HepG2 (cell line): Measurements from ENCODE around the gene NSF. TPM values are rescaled to one million over a fixed set of nuclear protein-coding genes. Genes with fewer than 3 reads are reported as not detected.

Experiments used
- ELF3 ChIP-seq: IDR thresholded peaks from 2 replicates; pipeline ENCODE4 v1.6.1; 2016; ENCODE audit warnings: missing genetic modification reagents, missing compliant biosample characterization
- FOXK2 ChIP-seq: fragments of 450-650 bp; IDR thresholded peaks from 2 replicates; pipeline ENCODE4 v1.6.1; 2016
- HNRNPLL ChIP-seq: fragments of 200-400 bp; formaldehyde crosslinking; IDR thresholded peaks from 2 replicates; pipeline ENCODE4 v1.6.1; 2017; ENCODE audit warnings: mild to moderate bottlenecking, low read depth, low read length; ENCODE audit not compliant: poor library complexity, severe bottlenecking
- NAIF1 ChIP-seq: sonication (generic); formaldehyde crosslinking; IDR thresholded peaks from 2 replicates; pipeline ENCODE4 v1.5.0; 2020; ENCODE audit warnings: mild to moderate bottlenecking, missing genetic modification reagents, borderline replicate concordance
- NFE2L2 ChIP-seq: fragments of 150-350 bp; IDR thresholded peaks from 2 replicates; pipeline ENCODE4 v1.6.1; 2014; ENCODE audit warnings: low read length
- PCBP2 ChIP-seq: fragments of 200-400 bp; formaldehyde crosslinking; optimal IDR thresholded peaks from 2 replicates; pipeline ENCODE3; 2018; ENCODE audit warnings: low read length, low read depth; ENCODE audit not compliant: poor library complexity, severe bottlenecking
- ZNF3 ChIP-seq: IDR thresholded peaks from 2 replicates; pipeline ENCODE4 v1.7.0; 2017; ENCODE audit warnings: inconsistent platforms
- ZNF484 ChIP-seq: sonication (generic); formaldehyde crosslinking; IDR thresholded peaks from 2 replicates; pipeline ENCODE4 v1.5.1; 2020; ENCODE audit warnings: mild to moderate bottlenecking, low read depth, missing genetic modification reagents, borderline replicate concordance
- ZNF557 ChIP-seq: sonication (generic); formaldehyde crosslinking; IDR thresholded peaks from 2 replicates; pipeline ENCODE4 v1.4.0; 2020; ENCODE audit warnings: missing genetic modification reagents
- ZNF563 ChIP-seq: sonication (generic); formaldehyde crosslinking; IDR thresholded peaks from 2 replicates; pipeline ENCODE4 v1.8.0; 2022; ENCODE audit warnings: mild to moderate bottlenecking, moderate library complexity, missing genetic modification reagents
- ZSCAN12 ChIP-seq: sonication (generic); formaldehyde crosslinking; IDR thresholded peaks from 2 replicates; pipeline ENCODE4 v1.9.0; 2021; ENCODE audit warnings: mild to moderate bottlenecking, missing genetic modification reagents
- ZSCAN29 ChIP-seq: sonication (generic); formaldehyde crosslinking; conservative IDR thresholded peaks from 2 replicates; pipeline ENCODE4 v1.4.0; 2020; ENCODE audit warnings: mild to moderate bottlenecking, missing genetic modification reagents
- polyA plus RNA-seq, 8 experiments: library from polyadenylated mRNA; depleted of rRNA in 3 of 8; stranded (reverse) in 7 of 8; unstranded in 1 of 8; fragments of >200 nt; fragmentation: Illumina TruSeq in 4 of 8; extraction: Trizol in 4 of 8; gene quantifications; 2 replicates each; pipeline versions ENCODE4 v1.2.1 to v1.2.3, GENCODE V29; 2011 to 2016; ENCODE audit warnings: low read depth in 4 of 8, missing spikeins in 1 of 8, mixed read lengths in 1 of 8; ENCODE audit not compliant: insufficient read depth in 1 of 8
- total RNA-seq, 5 experiments: library from RNA; depleted of rRNA; stranded (reverse); fragments of >200 nt; fragmentation: Illumina TruSeq; extraction: Trizol; gene quantifications; 2 replicates each; pipeline ENCODE4 v1.2.3, GENCODE V29; 2016; ENCODE audit warnings: low read depth in 1 of 5
- TF ChIP-seq, protein P1 (sequence below): sonication (generic); formaldehyde crosslinking; IDR thresholded peaks from 2 replicates; pipeline ENCODE4 v1.9.0; 2021; ENCODE audit warnings: missing genetic modification reagents, borderline replicate concordance
- TF ChIP-seq, protein P2 (sequence below): sonication (generic); formaldehyde crosslinking; IDR thresholded peaks from 2 replicates; pipeline ENCODE4 v1.4.0; 2020; ENCODE audit warnings: mild to moderate bottlenecking, low read depth, missing genetic modification reagents
- TF ChIP-seq, protein P3 (sequence below): sonication (generic); formaldehyde crosslinking; IDR thresholded peaks from 2 replicates; pipeline ENCODE4 v1.4.0; 2020; ENCODE audit warnings: missing genetic modification reagents, borderline replicate concordance
- TF ChIP-seq, protein P4 (sequence below): sonication (generic); formaldehyde crosslinking; IDR thresholded peaks from 2 replicates; pipeline ENCODE4 v1.4.0; 2020; ENCODE audit warnings: missing genetic modification reagents
- TF ChIP-seq, protein P5 (sequence below): sonication (generic); formaldehyde crosslinking; IDR thresholded peaks from 2 replicates; pipeline ENCODE4 v1.5.0; 2020; ENCODE audit warnings: missing genetic modification reagents
- TF ChIP-seq, protein P6 (sequence below): sonication (generic); formaldehyde crosslinking; IDR thresholded peaks from 2 replicates; pipeline ENCODE4 v1.8.0; 2022; ENCODE audit warnings: low read depth, missing genetic modification reagents
- TF ChIP-seq, protein P7 (sequence below): sonication (generic); formaldehyde crosslinking; IDR thresholded peaks from 2 replicates; pipeline ENCODE4 v1.4.0; 2020; ENCODE audit warnings: missing genetic modification reagents, borderline replicate concordance

The NSF gene
- total and polyA plus RNA-seq, 2 of the 13 experiments (the other 11 are each of a cell fraction or from before 2014, with no cell fraction given) = 21.9 to 37.8 TPM

DNA sequence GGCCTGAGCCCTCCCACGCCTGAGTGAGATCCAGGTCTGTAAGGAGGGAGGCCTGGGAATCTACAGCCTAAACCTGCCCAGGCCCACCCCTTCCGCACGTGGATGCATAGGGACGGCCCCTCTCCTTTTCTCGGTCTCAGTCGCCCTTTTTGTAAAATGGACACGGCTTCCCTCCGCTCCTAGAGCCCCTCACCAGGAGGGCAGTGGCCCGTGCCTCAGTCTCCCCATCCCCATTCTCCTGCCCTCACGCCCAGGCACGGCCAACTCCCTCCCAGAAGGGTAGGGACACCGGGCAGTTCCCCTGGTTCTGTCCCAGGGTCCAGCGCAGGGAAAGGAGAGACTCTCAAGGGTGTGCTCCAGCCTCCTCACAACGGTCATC lies 180.0 kb downstream of the NSF start (continued):
- TF ChIP-seq, protein P1, sequence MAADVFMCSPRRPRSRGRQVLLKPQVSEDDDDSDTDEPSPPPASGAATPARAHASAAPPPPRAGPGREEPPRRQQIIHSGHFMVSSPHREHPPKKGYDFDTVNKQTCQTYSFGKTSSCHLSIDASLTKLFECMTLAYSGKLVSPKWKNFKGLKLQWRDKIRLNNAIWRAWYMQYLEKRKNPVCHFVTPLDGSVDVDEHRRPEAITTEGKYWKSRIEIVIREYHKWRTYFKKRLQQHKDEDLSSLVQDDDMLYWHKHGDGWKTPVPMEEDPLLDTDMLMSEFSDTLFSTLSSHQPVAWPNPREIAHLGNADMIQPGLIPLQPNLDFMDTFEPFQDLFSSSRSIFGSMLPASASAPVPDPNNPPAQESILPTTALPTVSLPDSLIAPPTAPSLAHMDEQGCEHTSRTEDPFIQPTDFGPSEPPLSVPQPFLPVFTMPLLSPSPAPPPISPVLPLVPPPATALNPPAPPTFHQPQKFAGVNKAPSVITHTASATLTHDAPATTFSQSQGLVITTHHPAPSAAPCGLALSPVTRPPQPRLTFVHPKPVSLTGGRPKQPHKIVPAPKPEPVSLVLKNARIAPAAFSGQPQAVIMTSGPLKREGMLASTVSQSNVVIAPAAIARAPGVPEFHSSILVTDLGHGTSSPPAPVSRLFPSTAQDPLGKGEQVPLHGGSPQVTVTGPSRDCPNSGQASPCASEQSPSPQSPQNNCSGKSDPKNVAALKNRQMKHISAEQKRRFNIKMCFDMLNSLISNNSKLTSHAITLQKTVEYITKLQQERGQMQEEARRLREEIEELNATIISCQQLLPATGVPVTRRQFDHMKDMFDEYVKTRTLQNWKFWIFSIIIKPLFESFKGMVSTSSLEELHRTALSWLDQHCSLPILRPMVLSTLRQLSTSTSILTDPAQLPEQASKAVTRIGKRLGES (CRISPR knock-in tag) = no peak
- TF ChIP-seq, protein P2, sequence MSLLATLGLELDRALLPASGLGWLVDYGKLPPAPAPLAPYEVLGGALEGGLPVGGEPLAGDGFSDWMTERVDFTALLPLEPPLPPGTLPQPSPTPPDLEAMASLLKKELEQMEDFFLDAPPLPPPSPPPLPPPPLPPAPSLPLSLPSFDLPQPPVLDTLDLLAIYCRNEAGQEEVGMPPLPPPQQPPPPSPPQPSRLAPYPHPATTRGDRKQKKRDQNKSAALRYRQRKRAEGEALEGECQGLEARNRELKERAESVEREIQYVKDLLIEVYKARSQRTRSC = no peak
- peak; percentile 14 for TF ChIP-seq HNRNPLL
- no peak for TF ChIP-seq NAIF1 (CRISPR knock-in tag)
- no peak for TF ChIP-seq ZNF3 (CRISPR knock-in tag)
- TF ChIP-seq ELF3 = no peak
- no peak for TF ChIP-seq ZSCAN12 (CRISPR knock-in tag)
- TF ChIP-seq, protein P3, sequence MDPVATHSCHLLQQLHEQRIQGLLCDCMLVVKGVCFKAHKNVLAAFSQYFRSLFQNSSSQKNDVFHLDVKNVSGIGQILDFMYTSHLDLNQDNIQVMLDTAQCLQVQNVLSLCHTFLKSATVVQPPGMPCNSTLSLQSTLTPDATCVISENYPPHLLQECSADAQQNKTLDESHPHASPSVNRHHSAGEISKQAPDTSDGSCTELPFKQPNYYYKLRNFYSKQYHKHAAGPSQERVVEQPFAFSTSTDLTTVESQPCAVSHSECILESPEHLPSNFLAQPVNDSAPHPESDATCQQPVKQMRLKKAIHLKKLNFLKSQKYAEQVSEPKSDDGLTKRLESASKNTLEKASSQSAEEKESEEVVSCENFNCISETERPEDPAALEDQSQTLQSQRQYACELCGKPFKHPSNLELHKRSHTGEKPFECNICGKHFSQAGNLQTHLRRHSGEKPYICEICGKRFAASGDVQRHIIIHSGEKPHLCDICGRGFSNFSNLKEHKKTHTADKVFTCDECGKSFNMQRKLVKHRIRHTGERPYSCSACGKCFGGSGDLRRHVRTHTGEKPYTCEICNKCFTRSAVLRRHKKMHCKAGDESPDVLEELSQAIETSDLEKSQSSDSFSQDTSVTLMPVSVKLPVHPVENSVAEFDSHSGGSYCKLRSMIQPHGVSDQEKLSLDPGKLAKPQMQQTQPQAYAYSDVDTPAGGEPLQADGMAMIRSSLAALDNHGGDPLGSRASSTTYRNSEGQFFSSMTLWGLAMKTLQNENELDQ (CRISPR knock-in tag) = no peak
- peak; percentile 6; the same call in 1 of the 2 replicates for TF ChIP-seq ZNF557 (CRISPR knock-in tag)
- TF ChIP-seq ZSCAN29 = no peak
- no peak for TF ChIP-seq FOXK2
- TF ChIP-seq PCBP2 = no peak
- TF ChIP-seq, protein P4, sequence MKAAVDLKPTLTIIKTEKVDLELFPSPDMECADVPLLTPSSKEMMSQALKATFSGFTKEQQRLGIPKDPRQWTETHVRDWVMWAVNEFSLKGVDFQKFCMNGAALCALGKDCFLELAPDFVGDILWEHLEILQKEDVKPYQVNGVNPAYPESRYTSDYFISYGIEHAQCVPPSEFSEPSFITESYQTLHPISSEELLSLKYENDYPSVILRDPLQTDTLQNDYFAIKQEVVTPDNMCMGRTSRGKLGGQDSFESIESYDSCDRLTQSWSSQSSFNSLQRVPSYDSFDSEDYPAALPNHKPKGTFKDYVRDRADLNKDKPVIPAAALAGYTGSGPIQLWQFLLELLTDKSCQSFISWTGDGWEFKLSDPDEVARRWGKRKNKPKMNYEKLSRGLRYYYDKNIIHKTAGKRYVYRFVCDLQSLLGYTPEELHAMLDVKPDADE (CRISPR knock-in tag) = no peak; the same call in 1 of the 2 replicates
- TF ChIP-seq NFE2L2 = no peak
- TF ChIP-seq, protein P5, sequence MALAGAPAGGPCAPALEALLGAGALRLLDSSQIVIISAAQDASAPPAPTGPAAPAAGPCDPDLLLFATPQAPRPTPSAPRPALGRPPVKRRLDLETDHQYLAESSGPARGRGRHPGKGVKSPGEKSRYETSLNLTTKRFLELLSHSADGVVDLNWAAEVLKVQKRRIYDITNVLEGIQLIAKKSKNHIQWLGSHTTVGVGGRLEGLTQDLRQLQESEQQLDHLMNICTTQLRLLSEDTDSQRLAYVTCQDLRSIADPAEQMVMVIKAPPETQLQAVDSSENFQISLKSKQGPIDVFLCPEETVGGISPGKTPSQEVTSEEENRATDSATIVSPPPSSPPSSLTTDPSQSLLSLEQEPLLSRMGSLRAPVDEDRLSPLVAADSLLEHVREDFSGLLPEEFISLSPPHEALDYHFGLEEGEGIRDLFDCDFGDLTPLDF (CRISPR knock-in tag) = no peak
- TF ChIP-seq ZNF484 = no peak
- TF ChIP-seq, protein P6, sequence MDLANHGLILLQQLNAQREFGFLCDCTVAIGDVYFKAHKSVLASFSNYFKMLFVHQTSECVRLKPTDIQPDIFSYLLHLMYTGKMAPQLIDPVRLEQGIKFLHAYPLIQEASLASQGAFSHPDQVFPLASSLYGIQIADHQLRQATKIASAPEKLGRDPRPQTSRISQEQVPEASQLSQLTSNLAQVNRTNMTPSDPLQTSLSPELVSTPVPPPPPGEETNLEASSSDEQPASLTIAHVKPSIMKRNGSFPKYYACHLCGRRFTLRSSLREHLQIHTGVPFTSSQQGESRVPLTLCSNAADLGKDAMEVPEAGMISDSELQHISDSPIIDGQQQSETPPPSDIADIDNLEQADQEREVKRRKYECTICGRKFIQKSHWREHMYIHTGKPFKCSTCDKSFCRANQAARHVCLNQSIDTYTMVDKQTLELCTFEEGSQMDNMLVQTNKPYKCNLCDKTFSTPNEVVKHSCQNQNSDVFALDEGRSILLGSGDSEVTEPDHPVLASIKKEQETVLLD (CRISPR knock-in tag) = no peak
- TF ChIP-seq ZNF563 (CRISPR knock-in tag) = no peak
- TF ChIP-seq, protein P7, sequence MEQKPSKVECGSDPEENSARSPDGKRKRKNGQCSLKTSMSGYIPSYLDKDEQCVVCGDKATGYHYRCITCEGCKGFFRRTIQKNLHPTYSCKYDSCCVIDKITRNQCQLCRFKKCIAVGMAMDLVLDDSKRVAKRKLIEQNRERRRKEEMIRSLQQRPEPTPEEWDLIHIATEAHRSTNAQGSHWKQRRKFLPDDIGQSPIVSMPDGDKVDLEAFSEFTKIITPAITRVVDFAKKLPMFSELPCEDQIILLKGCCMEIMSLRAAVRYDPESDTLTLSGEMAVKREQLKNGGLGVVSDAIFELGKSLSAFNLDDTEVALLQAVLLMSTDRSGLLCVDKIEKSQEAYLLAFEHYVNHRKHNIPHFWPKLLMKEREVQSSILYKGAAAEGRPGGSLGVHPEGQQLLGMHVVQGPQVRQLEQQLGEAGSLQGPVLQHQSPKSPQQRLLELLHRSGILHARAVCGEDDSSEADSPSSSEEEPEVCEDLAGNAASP (CRISPR knock-in tag) = no peak
